ENCODE data around the gene LRRC70.

LRRC70 gene

DNA sequence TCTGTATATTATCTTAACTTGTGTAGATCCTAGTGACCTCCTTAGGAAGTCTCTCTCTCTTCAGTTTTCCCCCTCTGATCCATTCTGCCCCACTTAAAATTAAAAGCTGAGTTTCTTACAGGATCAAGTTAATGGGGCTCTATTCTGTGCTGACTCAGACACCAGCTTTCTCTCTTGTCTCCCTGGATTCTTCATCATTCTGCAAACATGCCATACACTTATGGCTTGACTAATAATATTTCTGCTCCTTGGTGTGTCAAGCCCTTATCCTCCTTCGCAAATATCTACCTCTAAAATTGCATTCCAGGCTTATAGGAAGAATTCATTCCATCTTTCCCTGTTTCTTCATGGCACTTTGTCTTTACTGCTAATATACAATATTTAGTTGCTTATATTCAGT lies 18.1 kb downstream of the LRRC70 start:
- TF ChIP-seq, protein P1, sequence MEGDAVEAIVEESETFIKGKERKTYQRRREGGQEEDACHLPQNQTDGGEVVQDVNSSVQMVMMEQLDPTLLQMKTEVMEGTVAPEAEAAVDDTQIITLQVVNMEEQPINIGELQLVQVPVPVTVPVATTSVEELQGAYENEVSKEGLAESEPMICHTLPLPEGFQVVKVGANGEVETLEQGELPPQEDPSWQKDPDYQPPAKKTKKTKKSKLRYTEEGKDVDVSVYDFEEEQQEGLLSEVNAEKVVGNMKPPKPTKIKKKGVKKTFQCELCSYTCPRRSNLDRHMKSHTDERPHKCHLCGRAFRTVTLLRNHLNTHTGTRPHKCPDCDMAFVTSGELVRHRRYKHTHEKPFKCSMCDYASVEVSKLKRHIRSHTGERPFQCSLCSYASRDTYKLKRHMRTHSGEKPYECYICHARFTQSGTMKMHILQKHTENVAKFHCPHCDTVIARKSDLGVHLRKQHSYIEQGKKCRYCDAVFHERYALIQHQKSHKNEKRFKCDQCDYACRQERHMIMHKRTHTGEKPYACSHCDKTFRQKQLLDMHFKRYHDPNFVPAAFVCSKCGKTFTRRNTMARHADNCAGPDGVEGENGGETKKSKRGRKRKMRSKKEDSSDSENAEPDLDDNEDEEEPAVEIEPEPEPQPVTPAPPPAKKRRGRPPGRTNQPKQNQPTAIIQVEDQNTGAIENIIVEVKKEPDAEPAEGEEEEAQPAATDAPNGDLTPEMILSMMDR (IDR thresholded peaks at IDR 0.05): no peak

DNA sequence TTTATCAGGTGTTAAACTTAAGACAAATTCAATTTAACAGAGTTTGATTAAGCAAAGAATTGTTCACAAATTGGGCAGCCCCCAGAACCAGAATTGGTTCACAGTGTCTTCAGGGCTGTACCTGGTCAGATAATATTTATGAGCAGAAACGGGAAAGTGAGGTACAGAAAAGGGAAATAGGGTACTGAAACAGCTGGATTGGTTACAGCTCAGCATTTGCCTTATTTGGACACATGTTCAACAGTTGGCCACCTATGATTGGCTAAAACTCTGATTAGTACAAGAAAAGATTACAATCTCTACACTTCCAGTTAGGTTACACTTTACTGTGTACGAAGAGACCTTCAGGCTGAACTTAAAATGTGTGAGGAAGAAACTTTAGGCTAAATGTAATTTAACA lies 18.7 kb downstream of the LRRC70 start:
- TF ChIP-seq, protein P1 (IDR thresholded peaks at IDR 0.05): no peak

DNA sequence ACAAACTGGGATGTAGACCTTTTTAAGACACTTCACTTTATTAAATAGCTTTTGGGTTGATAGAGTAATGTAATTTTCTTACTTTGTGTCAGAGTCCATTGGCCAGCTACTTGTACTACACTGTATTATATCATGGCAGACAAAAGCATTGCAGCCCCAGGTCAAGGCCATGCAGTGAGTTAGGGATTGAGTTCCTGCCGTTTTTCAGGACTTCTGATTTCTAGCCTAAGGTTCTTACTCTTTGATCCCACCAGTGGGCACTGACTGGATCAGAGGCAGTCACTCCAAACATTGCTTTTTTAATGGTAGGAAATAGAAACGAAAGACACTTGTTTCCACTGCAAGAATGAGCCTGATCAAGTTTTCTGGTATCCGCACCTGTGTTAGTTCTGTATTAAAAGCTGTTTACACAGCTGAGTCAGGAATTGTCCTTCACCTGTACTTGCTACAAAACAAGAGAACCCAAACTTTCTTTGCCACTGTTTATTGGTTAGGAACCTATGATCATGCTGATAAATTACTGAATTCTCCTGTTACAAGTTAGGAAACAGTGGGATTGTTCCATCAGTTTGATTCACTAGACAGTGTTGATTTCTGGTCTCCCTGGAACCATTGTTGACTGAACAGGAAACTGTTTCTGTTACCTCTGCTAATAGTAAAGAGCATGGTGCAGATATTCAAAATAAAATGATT lies 22.1 kb downstream of the LRRC70 start:
- TF ChIP-seq, protein P1 (IDR thresholded peaks at IDR 0.05): no peak

DNA sequence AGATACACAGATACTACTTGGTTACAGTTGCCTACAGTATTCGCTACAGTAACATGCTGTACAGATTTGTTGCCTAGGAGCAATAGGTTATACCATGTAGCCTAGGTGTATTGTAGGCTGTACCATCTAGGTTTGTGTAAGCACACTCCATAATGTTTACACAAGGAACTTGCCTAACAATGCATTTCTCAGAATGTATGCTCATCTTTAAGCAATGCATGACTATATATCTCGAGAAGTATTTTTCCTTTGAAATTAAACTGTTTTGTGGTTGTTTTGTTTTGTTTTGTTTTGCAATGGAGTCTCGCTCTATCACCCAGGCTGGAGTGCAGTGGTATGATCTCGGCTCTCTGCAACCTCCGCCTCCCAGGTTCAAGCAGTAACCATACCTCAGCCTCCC lies 25.3 kb downstream of the LRRC70 start:
- TF ChIP-seq, protein P1 (IDR thresholded peaks at IDR 0.05): no peak

DNA sequence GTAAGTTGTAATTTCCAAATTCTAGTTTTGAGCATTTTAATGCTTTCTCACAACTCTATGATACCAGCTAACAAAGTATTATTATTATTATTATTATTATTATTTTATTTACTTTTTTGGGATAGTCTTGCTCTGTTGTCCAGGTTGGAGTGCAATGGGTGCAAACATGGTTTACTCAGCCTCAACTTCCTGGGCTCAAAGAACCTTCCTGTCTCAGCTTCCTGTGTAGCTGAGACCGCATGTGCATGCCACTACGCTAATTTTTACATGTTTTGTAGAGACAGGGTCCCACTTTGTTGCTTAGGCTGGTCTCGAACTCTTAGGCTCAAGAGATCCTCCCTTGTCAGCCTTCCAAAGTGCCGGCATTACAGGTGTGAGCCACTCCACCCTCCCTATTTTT lies 27.0 kb downstream of the LRRC70 start:
- TF ChIP-seq, protein P1 (IDR thresholded peaks at IDR 0.05): no peak

DNA sequence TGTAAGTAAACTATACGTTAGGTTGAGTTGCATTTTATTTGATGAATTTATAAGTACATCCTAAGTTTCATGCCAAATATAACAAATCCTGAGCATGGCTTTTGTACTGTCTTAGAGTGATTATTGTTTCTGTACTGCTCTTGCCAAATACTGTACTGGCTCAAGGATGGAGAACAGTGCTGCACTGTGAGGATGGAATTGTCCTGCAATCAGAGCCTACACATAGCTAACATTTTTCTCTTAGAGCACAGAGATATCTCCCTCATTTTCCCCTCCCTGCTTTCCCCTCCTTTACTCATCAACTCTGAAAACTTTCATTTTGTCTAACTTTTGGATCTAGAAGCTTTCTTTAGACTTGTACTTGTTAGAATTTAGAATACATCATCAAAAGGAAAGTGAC lies 28.3 kb downstream of the LRRC70 start:
- TF ChIP-seq, protein P1 (IDR thresholded peaks at IDR 0.05): no peak

DNA sequence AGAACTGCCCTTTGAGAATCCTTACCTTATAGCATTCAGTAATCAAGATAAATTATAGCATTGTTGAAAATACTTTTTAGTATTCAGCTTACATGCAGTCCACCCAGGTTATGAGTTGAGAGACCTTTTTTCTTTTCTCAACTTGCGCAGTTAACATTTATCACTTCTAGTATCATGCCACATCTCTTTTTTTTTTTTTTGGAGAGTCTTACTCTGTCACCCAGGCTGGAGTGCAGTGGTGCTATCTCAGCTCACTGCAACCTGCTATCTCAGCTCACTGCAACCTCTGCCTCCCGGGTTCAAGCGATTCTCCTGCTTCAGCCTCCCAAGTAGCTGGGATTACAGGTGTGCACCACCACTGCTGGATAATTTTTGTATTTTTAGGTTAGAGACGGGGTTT lies 29.0 kb downstream of the LRRC70 start:
- TF ChIP-seq, protein P1 (IDR thresholded peaks at IDR 0.05): no peak
